Central memory CD8-positive, alpha-beta T cell (primary cell): ENCODE measurements around the gene POFUT1.
"Not testable (repeated sequence)": the region's sequence is repeated elsewhere in the genome, so short reads cannot be mapped to it uniquely, and the experiment has no call there.

Experiments used
- ATAC-seq: fragments of 150-1000 bp; cut with Tn5 transposase; replicated peaks from 2 replicates; pipeline ENCODE4 v1.10.0; 2022; ENCODE audit warnings: mild to moderate bottlenecking, moderate FRiP score, moderate number of reproducible peaks; ENCODE audit not compliant: poor library complexity, severe bottlenecking; ENCODE audit errors: extremely low read depth
- DNase-seq, 2 donors: peaks; one replicate each; pipeline ENCODE4 v3.0.0; 2021; ENCODE audit warnings: low spot score in 2 of 2
- H3K27ac Mint-ChIP-seq: one replicate; pipeline ENCODE4 v1.8.0; 2022; ENCODE audit warnings: low read depth, mild to moderate bottlenecking, moderate library complexity, mixed read lengths
- H3K27me3 Mint-ChIP-seq: one replicate; pipeline ENCODE4 v1.8.0; 2022; ENCODE audit warnings: mixed read lengths
- H3K36me3 Mint-ChIP-seq: one replicate; pipeline ENCODE4 v1.8.0; 2022; ENCODE audit warnings: mild to moderate bottlenecking, moderate library complexity, mixed read lengths; ENCODE audit not compliant: insufficient read depth
- H3K4me1 Mint-ChIP-seq: one replicate; pipeline ENCODE4 v1.8.0; 2022; ENCODE audit warnings: mixed read lengths
- H3K4me3 Mint-ChIP-seq: one replicate; pipeline ENCODE4 v1.8.0; 2022; ENCODE audit warnings: mild to moderate bottlenecking, moderate library complexity, mixed read lengths
- H3K9me3 Mint-ChIP-seq: one replicate; pipeline ENCODE4 v1.8.0; 2022; ENCODE audit warnings: mixed read lengths

The POFUT1 gene

GRCh38 chr20:32236048-32236533, 28.4 kb downstream of the POFUT1 start:
- no peak overlapping the region for H3K4me3 Mint-ChIP-seq
- DNase-seq, result no peak
- H3K4me1 Mint-ChIP-seq, result peaks cover 31% of the 10 kb centered on the region
- ATAC-seq, result no peak
- H3K27ac Mint-ChIP-seq, result no peak overlapping the region
- H3K27me3 Mint-ChIP-seq, result no peaks in the 10 kb centered on the region
- H3K36me3 Mint-ChIP-seq, result peaks cover 16% of the 10 kb centered on the region
- H3K9me3 Mint-ChIP-seq, result no peaks in the 10 kb centered on the region

DNA sequence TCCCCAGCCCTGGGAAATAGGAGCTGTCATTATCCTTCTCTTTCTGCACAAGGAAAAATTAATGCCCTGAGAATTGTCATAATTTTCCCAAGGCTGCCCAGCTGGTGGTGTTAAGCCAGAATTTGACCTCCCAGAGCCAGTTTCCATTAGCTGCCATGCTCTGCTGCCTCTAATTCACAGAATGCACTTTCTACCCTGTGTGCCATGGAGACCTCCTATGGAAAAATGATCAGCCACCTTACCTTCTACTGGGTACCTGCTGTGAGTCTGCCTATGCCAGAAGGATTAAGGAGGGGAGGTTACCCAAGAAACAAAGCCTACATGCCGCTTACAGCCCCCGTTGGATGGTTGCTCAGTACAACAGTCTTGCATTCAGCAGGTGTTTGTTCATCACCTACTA, 29.1 kb downstream of the POFUT1 start:
- DNase-seq (no peak), ATAC-seq (no peak)
- Mint-ChIP-seq H3K36me3 (peaks cover 14% of the 10 kb centered on the region), H3K27ac (no peak overlapping the region), H3K4me1 (peaks cover 24% of the 10 kb centered on the region), H3K27me3 (no peaks in the 10 kb centered on the region), H3K9me3 (no peaks in the 10 kb centered on the region), H3K4me3 (no peak overlapping the region)

- no peaks in the 10 kb centered on the region for H3K9me3 Mint-ChIP-seq
Observed at GRCh38 chr20:32237419-32237818, 29.7 kb downstream of the POFUT1 start.

DNA sequence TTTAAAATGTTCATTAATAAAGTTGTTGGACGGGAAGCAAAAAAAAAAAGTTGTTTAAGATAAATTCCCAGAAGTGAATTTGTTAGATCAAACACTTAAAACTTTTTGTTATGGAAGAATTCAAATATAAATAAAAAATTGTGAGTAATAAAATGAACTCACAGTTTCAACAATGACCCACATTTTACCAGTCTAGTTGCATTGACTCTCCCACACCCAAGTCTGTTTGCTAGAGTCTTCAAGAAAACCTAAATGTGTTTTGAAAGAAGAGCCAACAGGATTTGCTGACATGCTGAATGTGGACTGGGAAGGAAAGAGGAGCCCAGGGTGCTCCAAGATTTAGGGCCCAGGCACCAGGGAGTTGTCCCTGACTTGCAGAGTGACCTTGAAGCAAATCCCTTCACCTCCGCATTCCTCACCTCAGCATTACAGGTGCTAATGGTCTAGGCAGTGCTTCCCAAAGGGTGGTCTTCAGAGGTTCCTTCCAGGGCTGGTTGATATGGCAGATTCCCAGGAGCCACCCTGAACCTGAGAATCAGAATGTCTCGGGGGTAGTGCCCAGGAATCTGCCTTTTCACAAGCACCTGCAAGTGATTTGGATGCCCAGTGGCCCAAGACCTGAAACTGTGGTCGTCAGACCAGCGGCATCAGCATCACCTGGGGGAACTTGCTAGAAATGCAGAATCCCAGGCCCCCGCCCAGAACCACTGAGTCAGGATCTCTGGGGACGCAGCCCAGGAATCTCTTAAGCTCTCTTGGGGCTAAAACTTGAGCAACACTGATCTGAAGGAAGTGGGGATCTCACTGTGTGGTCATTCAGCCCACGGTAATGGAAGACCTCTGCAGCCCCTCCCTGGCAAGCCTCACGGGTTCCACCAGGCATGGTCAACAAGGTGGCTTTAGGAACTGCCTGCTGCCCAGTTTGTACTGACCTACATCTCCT, 31.1 kb downstream of the POFUT1 start:
- ATAC-seq, result no peak
- peaks cover 6% of the 10 kb centered on the region for H3K36me3 Mint-ChIP-seq
- H3K4me1 Mint-ChIP-seq, result peaks cover 6% of the 10 kb centered on the region
- no peak for DNase-seq
- H3K27me3 Mint-ChIP-seq, result no peaks in the 10 kb centered on the region
- H3K4me3 Mint-ChIP-seq, result no peak overlapping the region
- no peak overlapping the region for H3K27ac Mint-ChIP-seq
- H3K9me3 Mint-ChIP-seq, result no peaks in the 10 kb centered on the region

More at GRCh38 chr20:32237419-32237818, 29.7 kb downstream of the POFUT1 start:
- Mint-ChIP-seq H3K27me3 (no peaks in the 10 kb centered on the region), H3K36me3 (peaks cover 10% of the 10 kb centered on the region), H3K4me3 (no peak overlapping the region), H3K27ac (peak overlapping the region; percentile 67), H3K4me1 (peaks cover 18% of the 10 kb centered on the region)
- DNase-seq, result no peak
- no peak for ATAC-seq

DNA sequence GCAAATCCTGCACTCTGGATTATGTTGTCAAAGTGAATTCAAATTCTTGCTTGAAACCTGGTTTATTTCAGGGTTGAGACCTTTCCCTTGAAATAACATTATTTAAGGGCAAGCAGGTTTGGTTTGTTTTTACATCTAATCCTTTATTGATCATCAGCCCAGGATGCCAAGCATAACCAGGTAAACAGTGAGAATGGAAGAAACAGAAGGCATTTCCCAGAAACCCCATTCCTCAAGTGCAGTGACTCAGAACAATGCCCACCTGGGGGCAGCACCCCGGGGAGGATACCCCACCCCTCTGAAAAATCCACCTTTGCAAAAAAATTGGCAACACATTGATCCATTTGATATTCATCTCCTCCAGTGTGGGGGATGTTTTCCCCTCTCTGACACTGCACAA, 32.5 kb downstream of the POFUT1 start:
- Mint-ChIP-seq H3K36me3 (peaks cover 6% of the 10 kb centered on the region), H3K4me3 (no peak overlapping the region), H3K4me1 (peaks cover 6% of the 10 kb centered on the region), H3K27me3 (no peaks in the 10 kb centered on the region), H3K9me3 (no peaks in the 10 kb centered on the region), H3K27ac (peak overlapping the region; percentile 49)
- no peak for DNase-seq
- ATAC-seq, result no peak

GRCh38 chr20:32241807-32242206, 34.1 kb downstream of the POFUT1 start:
- Mint-ChIP-seq H3K9me3 (no peaks in the 10 kb centered on the region), H3K4me1 (peaks cover 6% of the 10 kb centered on the region)
- ATAC-seq, result no peak

GRCh38 chr20:32244150-32244823, 36.6 kb downstream of the POFUT1 start:
- no peak overlapping the region for H3K27ac Mint-ChIP-seq

More at GRCh38 chr20:32241807-32242206, 34.1 kb downstream of the POFUT1 start:
- DNase-seq, result no peak
- Mint-ChIP-seq H3K36me3 (no peaks in the 10 kb centered on the region), H3K27ac (no peak overlapping the region), H3K4me3 (no peak overlapping the region), H3K27me3 (no peaks in the 10 kb centered on the region)

DNA sequence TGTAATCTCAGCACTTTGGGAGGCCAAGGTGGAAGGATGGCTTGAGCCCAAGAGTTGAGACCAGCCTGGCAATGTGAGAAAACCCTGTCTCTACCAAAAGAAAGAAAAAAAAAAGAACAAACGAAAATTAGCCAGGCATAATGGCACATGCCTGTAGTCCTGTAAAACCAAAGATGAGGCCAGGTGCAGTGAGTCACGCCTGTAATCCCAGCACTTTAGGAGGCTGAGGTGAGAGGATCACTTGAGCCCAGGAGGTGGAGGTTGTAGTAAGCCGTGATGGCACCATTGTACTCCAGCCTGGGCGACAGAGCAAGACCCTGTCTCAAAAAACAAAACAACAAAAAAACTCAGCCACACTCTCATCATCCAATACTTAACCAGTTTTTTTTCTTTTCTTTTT, 37.3 kb downstream of the POFUT1 start:
- H3K4me3 Mint-ChIP-seq, result no peak overlapping the region
- no peaks in the 10 kb centered on the region for H3K36me3 Mint-ChIP-seq
- DNase-seq (no peak), ATAC-seq (no peak)
- H3K9me3 Mint-ChIP-seq, result no peaks in the 10 kb centered on the region
- H3K4me1 Mint-ChIP-seq, result no peaks in the 10 kb centered on the region
- H3K27ac Mint-ChIP-seq, result no peak overlapping the region
- H3K27me3 Mint-ChIP-seq, result no peaks in the 10 kb centered on the region

More at GRCh38 chr20:32244150-32244823, 36.6 kb downstream of the POFUT1 start:
- no peak for ATAC-seq
- Mint-ChIP-seq H3K36me3 (no peaks in the 10 kb centered on the region), H3K27me3 (no peaks in the 10 kb centered on the region), H3K4me3 (no peak overlapping the region), H3K4me1 (no peaks in the 10 kb centered on the region), H3K9me3 (no peaks in the 10 kb centered on the region)
- DNase-seq, result no peak

DNA sequence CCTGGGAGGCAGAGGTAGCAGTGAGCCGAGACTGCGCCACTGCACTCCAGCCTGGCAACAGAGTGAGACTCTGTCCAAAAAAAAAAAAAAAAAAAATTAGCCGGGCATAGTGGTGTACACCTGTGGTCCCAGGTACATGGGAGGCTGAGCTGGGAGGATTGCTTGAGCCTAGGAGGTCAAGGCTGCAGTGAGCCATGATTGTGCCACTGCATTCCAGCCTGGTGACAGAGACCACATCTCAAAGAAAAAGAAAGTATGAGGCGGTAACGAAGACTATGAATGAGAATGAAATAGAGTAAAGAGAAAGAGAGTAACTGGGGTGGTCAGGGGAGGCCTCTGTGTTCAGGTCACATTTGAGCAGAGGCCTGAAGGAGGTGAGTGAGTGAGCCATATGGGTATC, 38.5 kb downstream of the POFUT1 start:
- H3K9me3 Mint-ChIP-seq, H3K36me3 Mint-ChIP-seq, H3K4me1 Mint-ChIP-seq, H3K27ac Mint-ChIP-seq, H3K4me3 Mint-ChIP-seq, ATAC-seq, DNase-seq, H3K27me3 Mint-ChIP-seq: not testable (repeated sequence)

- H3K9me3 Mint-ChIP-seq, result no peaks in the 10 kb centered on the region
- H3K4me3 Mint-ChIP-seq, result no peak overlapping the region
- H3K4me1 Mint-ChIP-seq, result peaks cover 14% of the 10 kb centered on the region
- DNase-seq, result no peak
- no peaks in the 10 kb centered on the region for H3K27me3 Mint-ChIP-seq
- H3K27ac Mint-ChIP-seq, result no peak overlapping the region
- H3K36me3 Mint-ChIP-seq, result no peaks in the 10 kb centered on the region
- ATAC-seq, result no peak
Observed at GRCh38 chr20:32248043-32248442, 40.4 kb downstream of the POFUT1 start.

DNA sequence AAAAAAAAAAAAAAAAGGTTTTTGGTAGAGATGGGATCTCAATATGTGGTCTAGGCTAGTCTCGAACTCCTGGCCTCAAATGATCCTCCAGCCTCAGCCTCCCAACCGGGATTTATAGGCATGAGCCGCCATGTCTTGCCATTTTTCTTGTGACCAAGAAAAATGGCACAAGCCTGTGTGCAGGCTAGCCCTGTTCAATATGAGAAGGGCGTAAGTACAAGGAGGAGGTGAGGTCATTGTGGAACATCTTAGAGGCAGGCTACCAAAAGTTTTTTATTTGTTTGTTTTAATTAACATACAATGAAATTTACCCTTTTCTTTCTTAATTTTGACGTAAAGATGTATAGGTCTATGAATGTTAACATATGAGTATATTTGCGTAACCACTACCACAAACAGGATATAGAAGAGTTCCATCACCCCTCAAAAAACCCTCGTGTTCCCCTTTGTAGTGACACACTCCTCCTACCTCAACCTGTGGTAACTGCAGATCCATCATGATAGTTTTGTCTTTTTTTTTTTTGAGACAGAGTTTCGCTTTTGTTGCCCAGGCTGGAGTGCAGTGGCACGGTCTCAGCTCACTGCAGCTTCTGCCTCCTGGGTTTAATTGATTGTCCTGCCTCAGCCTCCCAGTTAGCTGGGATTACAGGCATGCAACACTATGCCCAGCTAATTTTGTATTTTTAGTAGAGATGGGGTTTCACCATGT, 41.5 kb downstream of the POFUT1 start:
- H3K4me3 Mint-ChIP-seq, result no peak overlapping the region
- no peak overlapping the region for H3K27ac Mint-ChIP-seq
- H3K36me3 Mint-ChIP-seq, result no peaks in the 10 kb centered on the region
- no peaks in the 10 kb centered on the region for H3K27me3 Mint-ChIP-seq
- no peaks in the 10 kb centered on the region for H3K9me3 Mint-ChIP-seq
- peak in 1 of 2 donors; percentile 40 for DNase-seq
- peak; percentile 98 for ATAC-seq
- peaks cover 14% of the 10 kb centered on the region for H3K4me1 Mint-ChIP-seq

DNA sequence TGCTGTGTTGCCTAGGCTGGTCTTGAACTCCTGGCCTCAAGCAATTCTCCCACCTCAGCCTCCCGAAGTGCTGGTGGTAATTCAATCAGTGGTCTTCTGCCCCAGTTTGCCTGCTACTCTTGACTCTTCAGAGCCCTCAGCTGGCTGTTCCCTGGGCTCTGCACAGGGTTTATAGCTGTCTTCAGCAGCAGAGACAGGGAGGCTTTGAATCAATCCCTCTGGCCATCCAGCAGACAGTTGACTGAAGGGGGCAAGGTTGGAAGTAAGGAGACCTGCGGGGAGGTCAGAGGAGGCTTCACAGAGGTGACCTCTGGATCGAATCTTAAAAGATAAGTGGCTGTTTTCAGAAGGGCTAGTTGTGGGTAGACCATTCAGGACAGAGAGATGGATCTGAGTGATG, 43.8 kb downstream of the POFUT1 start:
- DNase-seq, result no peak
- Mint-ChIP-seq H3K4me1 (peaks cover 14% of the 10 kb centered on the region), H3K4me3 (no peak overlapping the region), H3K36me3 (no peaks in the 10 kb centered on the region), H3K27me3 (no peaks in the 10 kb centered on the region), H3K27ac (no peak overlapping the region), H3K9me3 (no peaks in the 10 kb centered on the region)
- ATAC-seq, result no peak
